Astrocyte of the cerebellum (primary cell): ENCODE results near the gene JAZF1.

Experiments
- DNase-seq: peaks from one replicate; pipeline ENCODE4 v3.0.0-alpha.2; 2011; ENCODE audit warnings: low read depth
- H3K4me3 ChIP-seq: 2 replicates; pipeline ENCODE4 v1.5.1; 2011; ENCODE audit warnings: mild to moderate bottlenecking, low read depth, low read length, moderate library complexity
- in situ Hi-C: cut with HindIII; loops from 2 replicates; pipeline ENCODE4 v1.10.0; 2017; ENCODE audit warnings: low sequenced_read_pairs
- TF ChIP-seq, protein P1 (sequence below): IDR thresholded peaks from 2 replicates; pipeline ENCODE4 v1.5.1; 2012; ENCODE audit warnings: low read length, low read depth, moderate library complexity, mild to moderate bottlenecking; ENCODE audit errors: missing control alignments

Gene JAZF1

DNA sequence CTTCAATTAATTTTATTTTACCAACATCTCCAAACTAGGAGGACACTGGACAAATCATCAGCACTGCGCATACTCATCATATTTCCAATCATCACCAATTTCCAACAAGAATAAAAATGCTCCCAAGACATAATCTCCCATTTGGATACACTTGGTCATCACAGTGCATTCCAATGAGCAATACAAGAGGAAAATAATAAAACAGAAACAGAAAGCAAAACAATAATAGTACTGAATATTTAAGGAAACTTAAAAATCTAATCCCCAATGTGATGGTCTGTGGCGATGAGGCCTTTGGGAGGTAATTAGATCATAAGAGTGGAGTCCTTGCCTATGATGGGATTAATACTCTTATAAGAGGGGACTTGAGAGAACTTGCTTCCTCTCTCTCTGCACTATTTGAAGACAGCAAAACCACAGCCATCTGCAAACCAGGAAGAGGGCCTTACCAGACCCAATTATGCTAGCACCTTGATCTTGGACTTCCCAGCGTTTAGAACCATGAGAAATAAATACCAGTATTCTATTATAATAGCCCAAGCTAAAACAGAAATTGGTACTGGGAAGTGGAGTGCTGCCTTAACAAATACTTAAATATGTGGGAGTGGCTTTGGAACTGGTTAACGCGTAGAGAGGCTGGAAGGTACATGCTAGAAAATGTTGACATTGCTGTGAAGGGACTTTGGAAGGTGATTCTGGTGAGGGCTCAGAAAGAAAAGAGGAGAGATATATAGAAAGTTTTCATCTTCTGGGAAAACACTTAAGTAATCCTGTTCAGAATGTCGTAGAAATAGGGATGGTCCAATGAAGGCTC is 91.5 kb downstream of the JAZF1 start:
- TF ChIP-seq, protein P1, sequence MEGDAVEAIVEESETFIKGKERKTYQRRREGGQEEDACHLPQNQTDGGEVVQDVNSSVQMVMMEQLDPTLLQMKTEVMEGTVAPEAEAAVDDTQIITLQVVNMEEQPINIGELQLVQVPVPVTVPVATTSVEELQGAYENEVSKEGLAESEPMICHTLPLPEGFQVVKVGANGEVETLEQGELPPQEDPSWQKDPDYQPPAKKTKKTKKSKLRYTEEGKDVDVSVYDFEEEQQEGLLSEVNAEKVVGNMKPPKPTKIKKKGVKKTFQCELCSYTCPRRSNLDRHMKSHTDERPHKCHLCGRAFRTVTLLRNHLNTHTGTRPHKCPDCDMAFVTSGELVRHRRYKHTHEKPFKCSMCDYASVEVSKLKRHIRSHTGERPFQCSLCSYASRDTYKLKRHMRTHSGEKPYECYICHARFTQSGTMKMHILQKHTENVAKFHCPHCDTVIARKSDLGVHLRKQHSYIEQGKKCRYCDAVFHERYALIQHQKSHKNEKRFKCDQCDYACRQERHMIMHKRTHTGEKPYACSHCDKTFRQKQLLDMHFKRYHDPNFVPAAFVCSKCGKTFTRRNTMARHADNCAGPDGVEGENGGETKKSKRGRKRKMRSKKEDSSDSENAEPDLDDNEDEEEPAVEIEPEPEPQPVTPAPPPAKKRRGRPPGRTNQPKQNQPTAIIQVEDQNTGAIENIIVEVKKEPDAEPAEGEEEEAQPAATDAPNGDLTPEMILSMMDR = no peak
- in situ Hi-C loops = no loop called here
- H3K4me3 ChIP-seq = no peak overlapping the region
- no peak for DNase-seq

DNA sequence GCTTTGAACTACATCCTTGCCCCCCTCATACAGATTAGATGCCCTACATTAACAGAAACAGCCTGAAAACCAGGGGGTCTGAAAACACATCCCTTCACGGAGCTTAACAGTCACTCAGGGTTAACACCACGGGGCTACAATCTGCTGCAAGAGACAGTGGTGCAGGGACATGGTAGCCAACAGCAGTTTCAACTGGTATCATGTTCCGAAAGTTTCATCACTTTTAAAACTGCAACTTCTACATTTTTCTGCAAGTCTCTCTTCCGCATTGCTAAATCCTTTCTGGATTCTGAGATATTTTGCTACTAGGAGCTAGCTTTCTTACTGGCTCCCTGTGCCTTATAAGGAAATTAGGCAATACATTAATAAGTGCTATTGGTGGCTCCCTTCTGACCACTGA is 92.6 kb downstream of the JAZF1 start:
- TF ChIP-seq, protein P1 = no peak
- H3K4me3 ChIP-seq = no peak overlapping the region
- in situ Hi-C loops = no loop called here
- no peak for DNase-seq

DNA sequence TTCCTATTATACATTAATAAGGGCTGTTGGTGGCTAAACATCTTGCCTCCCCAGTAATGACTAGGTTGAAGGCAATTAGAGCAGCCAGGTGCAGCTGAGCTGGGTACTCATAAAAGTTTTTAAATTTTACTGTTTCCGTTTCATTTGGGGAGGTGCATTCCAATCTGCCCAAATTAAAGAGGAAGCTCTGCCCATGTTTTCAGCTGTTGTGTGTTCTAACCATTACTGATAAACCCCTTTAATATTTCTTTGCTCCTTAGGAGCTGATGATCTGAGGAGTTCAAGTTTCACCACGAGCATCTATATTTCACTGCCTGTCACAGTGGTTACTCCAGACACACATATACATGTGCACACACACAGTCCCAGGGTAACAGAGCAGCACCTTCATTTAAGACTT is 94.4 kb downstream of the JAZF1 start:
- no peak for DNase-seq
- in situ Hi-C loops = no loop called here
- H3K4me3 ChIP-seq = no peak overlapping the region
- TF ChIP-seq, protein P1 = no peak

DNA sequence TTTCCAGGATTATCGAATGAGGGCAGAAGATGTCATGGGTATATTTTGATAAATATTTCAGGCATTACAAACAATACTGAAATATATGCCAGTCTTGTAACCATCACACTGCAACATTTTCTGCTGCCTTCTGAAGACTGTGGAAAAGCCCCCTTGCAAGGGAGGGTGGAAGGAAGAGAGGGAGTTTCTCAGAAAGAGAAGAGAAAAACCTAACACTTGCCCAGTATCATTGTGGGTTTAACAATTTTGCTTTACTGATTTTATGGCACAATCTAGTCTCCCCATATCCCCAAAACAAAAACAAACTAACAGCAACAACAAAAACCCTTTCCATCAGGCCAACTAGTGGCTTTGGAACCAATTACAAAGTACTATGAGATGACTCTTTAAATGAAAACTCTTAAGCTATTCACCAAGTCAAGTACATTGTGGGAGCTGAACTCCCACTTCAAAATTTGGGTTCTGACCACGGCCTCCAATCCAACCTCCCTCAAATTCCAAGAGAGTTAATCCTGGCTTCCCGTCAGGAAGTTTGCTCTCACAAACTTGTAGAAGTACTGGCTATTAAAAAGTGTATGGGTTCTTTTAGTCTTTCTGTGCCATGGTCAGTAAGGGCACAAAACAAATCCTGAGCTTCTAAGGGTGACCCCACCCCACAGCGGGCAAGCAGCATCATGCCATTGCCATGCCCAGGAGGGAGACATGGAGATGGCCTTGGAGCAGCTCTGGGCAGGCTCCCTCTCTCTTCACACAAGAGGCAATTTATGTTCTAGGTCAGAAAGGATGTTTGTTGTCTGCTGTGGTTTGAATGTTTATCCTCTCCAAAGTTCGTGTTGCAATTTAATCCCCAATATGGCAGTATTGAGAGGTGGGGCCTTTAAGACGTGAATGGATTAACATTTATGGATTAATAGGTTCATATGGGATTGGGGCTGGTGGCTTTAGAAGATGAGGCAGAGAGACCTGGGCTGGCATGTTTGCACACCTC is 96.3 kb downstream of the JAZF1 start:
- in situ Hi-C loops = no loop called here
- H3K4me3 ChIP-seq = no peak overlapping the region
- DNase-seq = no peak
- TF ChIP-seq, protein P1 = no peak

DNA sequence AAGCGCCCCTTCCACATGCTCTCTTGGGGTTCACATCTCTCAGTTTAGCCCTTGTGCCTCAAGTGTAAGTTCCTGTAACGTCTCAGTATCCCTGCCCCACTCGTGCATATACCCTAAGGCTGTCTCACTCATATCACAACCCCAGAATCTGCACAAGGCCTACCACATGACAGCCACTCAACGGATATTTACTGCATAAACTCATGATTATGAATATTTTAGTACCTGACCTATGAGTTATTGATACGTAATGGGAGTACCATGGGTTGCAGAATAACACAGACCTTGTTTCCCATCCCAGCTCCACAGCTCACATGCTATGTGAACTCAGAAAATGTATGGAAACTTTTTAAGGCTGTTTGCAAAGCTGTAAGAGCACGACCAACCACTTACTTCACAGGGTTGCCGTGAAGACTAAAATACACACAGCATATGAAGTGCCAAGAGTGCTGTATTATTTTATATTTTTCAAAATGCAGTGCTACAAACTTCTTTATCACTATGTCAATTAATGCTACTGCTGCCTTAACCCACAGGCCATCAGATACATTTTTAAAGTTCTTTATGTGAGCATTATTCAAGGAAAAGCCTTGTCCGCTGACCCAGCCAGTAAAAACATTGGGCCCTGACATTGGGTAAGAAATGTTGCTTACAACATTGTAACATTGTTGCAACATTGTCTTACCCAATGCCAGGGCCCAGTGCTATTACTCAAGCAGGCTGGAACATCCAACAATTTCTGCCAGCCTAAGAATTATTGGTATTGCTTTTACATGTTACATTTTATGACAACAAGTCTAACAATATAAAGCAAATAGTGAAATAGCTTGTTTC is 97.2 kb downstream of the JAZF1 start:
- DNase-seq = no peak
- H3K4me3 ChIP-seq = no peak overlapping the region
- in situ Hi-C loops = no loop called here
- TF ChIP-seq, protein P1 = no peak

DNA sequence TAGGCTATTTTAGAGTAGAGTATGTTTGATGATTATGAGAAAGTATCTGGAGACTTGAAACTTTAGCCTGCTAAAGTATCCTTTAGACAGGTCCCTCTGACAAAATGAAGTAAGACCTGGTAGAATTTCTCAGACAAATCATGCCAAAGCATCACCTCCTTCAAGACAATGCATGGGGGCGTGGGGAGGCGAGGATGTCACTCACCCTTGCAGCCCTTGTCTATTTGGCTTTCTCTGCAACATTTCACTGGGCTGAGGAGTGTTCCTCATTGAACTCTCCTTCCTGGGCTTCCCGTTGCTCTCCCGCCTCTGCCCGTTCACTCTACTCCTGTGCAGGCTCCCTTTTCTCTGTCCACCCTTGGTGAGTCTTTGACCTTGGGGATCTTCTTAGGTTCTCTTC is 98.5 kb downstream of the JAZF1 start:
- no peak for DNase-seq
- H3K4me3 ChIP-seq = no peak overlapping the region
- in situ Hi-C loops = no loop called here
- TF ChIP-seq, protein P1 = no peak
